ENCODE results near the gene ARHGEF19.

DNA sequence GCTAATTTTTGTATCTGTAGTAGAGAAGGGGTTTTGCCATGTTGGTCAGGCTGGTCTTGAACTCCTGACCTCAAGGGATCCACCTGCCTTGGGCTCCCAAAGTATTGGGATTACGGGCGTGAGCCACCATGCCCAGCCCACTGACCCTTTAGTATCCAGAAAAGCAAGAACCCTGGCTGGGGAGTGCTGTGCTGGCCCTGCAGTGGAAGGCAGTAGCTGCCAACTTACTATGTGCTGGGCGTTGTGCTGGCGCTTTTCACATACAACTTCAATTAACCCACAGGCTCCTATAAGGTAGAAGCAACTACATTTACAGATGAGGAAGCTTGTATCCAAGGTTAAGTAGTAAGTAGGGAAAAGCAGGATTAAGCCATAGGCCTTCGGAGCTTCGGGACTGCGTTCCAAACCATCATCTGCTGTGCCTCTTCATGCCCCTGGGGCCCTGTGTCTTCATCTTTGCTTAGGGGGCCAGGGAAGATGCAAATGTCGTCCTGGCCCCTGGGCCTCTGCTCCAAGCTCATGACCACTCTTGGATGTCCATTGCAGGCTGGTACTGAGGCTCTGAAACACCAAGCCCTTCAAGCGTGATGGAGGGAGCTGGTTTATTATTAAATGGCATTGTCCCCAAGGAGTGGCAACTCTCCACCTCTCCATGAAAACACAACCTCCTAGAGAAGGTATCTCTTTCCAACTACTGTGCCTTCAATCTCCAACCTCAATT is 33.2 kb upstream of the ARHGEF19 start:
- TF ChIP-seq GATA2 (IDR thresholded peaks at IDR 0.05; ENCODE audit: low read depth, low read length) (no peak), GATA3 (IDR thresholded peaks at IDR 0.05; ENCODE audit: low read depth, low read length) (no peak)

Data from SH-SY5Y (cell line).